GM15510 (cell line): ENCODE results near the gene AMY2A.
"Not testable (repeated sequence)": the region's sequence is repeated elsewhere in the genome, so short reads cannot be mapped to it uniquely, and the experiment has no call there.

Experiments
- POLR2A ChIP-seq: IDR thresholded peaks from 3 replicates; pipeline ENCODE4 v1.6.1; 2011; ENCODE audit warnings: borderline replicate concordance; ENCODE audit not compliant: insufficient read length; ENCODE audit errors: extremely low read depth

Gene AMY2A

GRCh38 chr1:103616994-103617477, at the start of gene AMY2A:
TSS of gene AMY2A (plus strand) at chr1:103617427. CDS start at chr1:103617441, 14 bp downstream.
- not testable (repeated sequence) for TF ChIP-seq POLR2A

GRCh38 chr1:103569493-103569892, 47.7 kb upstream of the AMY2A start:
- no peak for TF ChIP-seq POLR2A

GRCh38 chr1:103571289-103571688, 45.9 kb upstream of the AMY2A start, which contains the start of gene AMY2B:
TSS of gene AMY2B (plus strand) at chr1:103571589. CDS start at chr1:103571603, 14 bp downstream.
- TF ChIP-seq POLR2A, result not testable (repeated sequence)

- no peak for TF ChIP-seq POLR2A
Measured at GRCh38 chr1:103576065-103576464, 41.2 kb upstream of the AMY2A start.

- no peak for TF ChIP-seq POLR2A
Measured at GRCh38 chr1:103582464-103582863, 34.8 kb upstream of the AMY2A start.

GRCh38 chr1:103583887-103584286, 33.3 kb upstream of the AMY2A start:
- TF ChIP-seq POLR2A, result no peak

- TF ChIP-seq POLR2A, result no peak
Measured at GRCh38 chr1:103584537-103584936, 32.7 kb upstream of the AMY2A start.

GRCh38 chr1:103616362-103616761, 865 bp upstream of the AMY2A start:
- no peak for TF ChIP-seq POLR2A

- not testable (repeated sequence) for TF ChIP-seq POLR2A
Measured at GRCh38 chr1:103655460-103655859, 38.2 kb downstream of the AMY2A start, which contains the start of gene AMY1A. TSS of gene AMY1A (plus strand) at chr1:103655760. CDS start at chr1:103656331, 571 bp downstream.
